Kidney (tissue), 14 donors: ENCODE results near the gene SELENOH. TPM values are rescaled to one million over a fixed set of nuclear protein-coding genes. Genes with fewer than 3 reads are reported as not detected.
A peak's percentile ranks its signal among the peaks of the same experiment; 100 is the strongest.

ENCODE experiments used
- DNase-seq, 5 donors: peaks; one replicate each; pipeline ENCODE4 v3.0.0-alpha.2; 2013 to 2020
- FAIRE-seq: peaks from 2 replicates; lab custom pipeline; 2012; peaks lifted over from hg19 to GRCh38; lab: Jason Lieb, UNC
- H3K27ac ChIP-seq, 2 donors: one replicate each; pipeline ENCODE4 v1.7.0; 2013; ENCODE audit warnings: low read depth in 2 of 2, low read length in 2 of 2, inconsistent platforms in 1 of 2
- H3K27me3 ChIP-seq: one replicate; pipeline ENCODE4 v1.7.1; 2013; ENCODE audit warnings: low read length, inconsistent platforms; ENCODE audit not compliant: control insufficient read depth, insufficient read depth
- H3K36me3 ChIP-seq, 3 donors: one replicate each; pipeline versions ENCODE4 v1.7.0 to v1.7.1; 2013; ENCODE audit warnings: low read length in 3 of 3, control low read depth in 1 of 3, inconsistent platforms in 1 of 3; ENCODE audit not compliant: insufficient read depth in 3 of 3, control insufficient read depth in 2 of 3
- H3K4me1 ChIP-seq, 3 donors: one replicate each; pipeline versions ENCODE4 v1.7.0 to v1.7.1; 2013; ENCODE audit warnings: low read length in 3 of 3, inconsistent platforms in 1 of 3, low read depth in 1 of 3; ENCODE audit not compliant: control insufficient read depth in 2 of 3, insufficient read depth in 2 of 3
- H3K4me3 ChIP-seq, 3 donors: one replicate each; pipeline versions ENCODE4 v1.7.0 to v1.8.1; 2013; ENCODE audit warnings: low read length in 3 of 3, control low read depth in 1 of 3, inconsistent platforms in 1 of 3
- H3K9ac ChIP-seq, 3 donors: one replicate each; pipeline versions ENCODE4 v1.7.0 to v1.7.1; 2013; ENCODE audit warnings: low read length in 3 of 3, control low read depth in 1 of 3, inconsistent platforms in 1 of 3
- H3K9me3 ChIP-seq, 3 donors: one replicate each; pipeline versions ENCODE4 v1.7.0 to v1.7.1; 2013; ENCODE audit warnings: low read length in 3 of 3, control low read depth in 1 of 3, inconsistent platforms in 1 of 3; ENCODE audit not compliant: control insufficient read depth in 2 of 3, insufficient read depth in 1 of 3
- intact Hi-C: fragments of 100-400 bp; cut with DNase I; formaldehyde crosslinking; loops from one replicate; pipeline ENCODE4 v1.11.1; 2022
- polyA plus RNA-seq: library from polyadenylated mRNA; stranded (reverse); fragments of 350-450 nt; fragmentation: Illumina TruSeq; extraction: RNeasy Lipid Tissue Mini Kit (QIAGEN cat#74804); gene quantifications from one replicate; pipeline ENCODE4 v1.2.3, GENCODE V29; 2014; ENCODE audit warnings: low read depth, low replicate concordance; ENCODE audit not compliant: insufficient read depth
- total RNA-seq: library from RNA; stranded (reverse); fragmentation: NEBNext Ultra II Directional; extraction: Animal tissue kit (Norgen Biotek cat#: 25700); gene quantifications from one replicate; pipeline ENCODE4 v1.2.1, GENCODE V29; 2021
- TF ChIP-seq, protein P1 (sequence below): IDR thresholded peaks from 3 replicates; pipeline ENCODE4 v1.5.1; 2012; ENCODE audit warnings: mild to moderate bottlenecking, moderate library complexity, borderline replicate concordance; ENCODE audit not compliant: insufficient read depth; ENCODE audit errors: extremely low read depth
- donor health status: control.
- donor health status: control.
- donor health status: control.
- donor health status: control.
- donor health status: control.
- donor health status: DM: yes; HTN: yes; CAD: no.
- donor health status: Normal renal cell carcinoma (clear cell type).

Gene SELENOH
- total and polyA plus RNA-seq, 2 donors from 2014 or later, result 115 to 159 TPM

DNA sequence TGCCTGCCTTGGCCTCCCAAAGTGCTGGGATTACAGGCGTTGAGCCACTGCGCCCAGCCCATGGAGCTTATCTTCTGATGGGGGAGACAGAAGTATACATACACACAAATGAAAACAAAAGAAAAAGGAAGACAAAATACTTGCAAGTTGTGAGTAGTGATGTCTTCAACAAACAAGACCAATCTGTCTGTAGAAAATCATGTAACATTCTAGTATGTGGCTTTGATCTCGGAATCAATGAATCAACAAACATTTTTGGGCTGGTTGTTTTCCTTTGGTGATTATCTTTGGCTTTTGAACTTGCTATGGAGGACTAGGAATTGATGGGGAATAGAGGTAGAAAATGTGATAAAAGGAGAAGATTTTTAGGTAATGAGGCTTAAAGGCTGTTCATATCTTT is 16.9 kb downstream of the SELENOH start:
- no peaks in the 10 kb centered on the region for H3K9me3 ChIP-seq
- H3K4me1 ChIP-seq, result no peaks in the 10 kb centered on the region
- TF ChIP-seq, protein P1, sequence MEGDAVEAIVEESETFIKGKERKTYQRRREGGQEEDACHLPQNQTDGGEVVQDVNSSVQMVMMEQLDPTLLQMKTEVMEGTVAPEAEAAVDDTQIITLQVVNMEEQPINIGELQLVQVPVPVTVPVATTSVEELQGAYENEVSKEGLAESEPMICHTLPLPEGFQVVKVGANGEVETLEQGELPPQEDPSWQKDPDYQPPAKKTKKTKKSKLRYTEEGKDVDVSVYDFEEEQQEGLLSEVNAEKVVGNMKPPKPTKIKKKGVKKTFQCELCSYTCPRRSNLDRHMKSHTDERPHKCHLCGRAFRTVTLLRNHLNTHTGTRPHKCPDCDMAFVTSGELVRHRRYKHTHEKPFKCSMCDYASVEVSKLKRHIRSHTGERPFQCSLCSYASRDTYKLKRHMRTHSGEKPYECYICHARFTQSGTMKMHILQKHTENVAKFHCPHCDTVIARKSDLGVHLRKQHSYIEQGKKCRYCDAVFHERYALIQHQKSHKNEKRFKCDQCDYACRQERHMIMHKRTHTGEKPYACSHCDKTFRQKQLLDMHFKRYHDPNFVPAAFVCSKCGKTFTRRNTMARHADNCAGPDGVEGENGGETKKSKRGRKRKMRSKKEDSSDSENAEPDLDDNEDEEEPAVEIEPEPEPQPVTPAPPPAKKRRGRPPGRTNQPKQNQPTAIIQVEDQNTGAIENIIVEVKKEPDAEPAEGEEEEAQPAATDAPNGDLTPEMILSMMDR, result no peak
- H3K27me3 ChIP-seq, result no peaks in the 10 kb centered on the region
- intact Hi-C loops, result loop anchor here (5.0 kb wide), 1 partner anchor 39 kb away; no protein-coding TSS in a partner anchor
- H3K27ac ChIP-seq, result no peak overlapping the region
- no peaks in the 10 kb centered on the region for H3K36me3 ChIP-seq
- H3K9ac ChIP-seq, result no peak overlapping the region
- no peak for FAIRE-seq
- no peak for DNase-seq
- H3K4me3 ChIP-seq, result no peak overlapping the region

DNA sequence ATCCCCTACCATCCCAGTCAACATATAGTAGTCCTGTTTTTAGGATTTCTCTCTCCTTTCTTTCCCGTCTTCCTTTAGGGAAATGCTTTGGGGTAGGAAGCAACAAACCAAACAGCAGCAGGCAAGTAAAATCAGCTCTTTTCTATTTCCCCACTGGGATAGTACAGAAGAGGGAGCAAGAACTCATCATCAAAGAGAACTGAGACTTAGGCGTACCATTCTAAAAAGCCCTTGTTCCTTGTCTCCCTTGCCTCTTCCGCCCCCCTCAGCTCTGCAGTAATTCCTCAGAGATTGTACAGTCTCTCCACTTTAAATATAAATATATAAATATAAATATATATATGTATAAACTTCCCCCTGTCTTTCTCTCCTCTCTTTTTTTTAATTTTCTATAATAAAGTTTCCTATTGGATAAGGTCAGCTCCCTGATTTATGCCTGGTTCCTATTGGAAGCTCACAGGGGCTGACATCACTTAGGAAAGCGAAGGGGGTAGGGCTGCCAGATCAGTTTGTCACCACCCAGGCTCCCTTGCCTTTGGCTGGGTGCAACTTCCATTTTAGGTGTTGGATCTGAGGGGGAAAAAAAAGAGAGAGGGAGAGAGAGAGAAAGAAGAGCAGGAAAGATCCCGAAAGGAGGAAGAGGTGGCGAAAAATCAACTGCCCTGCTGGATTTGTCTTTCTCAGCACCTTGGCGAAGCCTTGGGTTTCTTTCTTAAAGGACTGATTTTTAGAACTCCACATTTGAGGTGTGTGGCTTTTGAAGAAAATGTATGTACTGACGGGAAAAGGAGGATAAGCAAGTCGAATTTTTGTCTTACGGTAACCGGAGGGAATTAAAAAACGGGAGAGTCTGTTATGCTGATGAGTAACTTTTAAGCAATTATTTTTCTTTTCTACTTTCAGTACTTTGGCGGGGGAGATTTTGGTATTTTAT is 20.3 kb downstream of the SELENOH start, which contains the start of gene CTNND1:
Gene CTNND1 (plus strand): TSS at position 502 of the 934 bp plus-strand sequence. CDS start 29,677 bp downstream, outside the sequence.
- TF ChIP-seq, protein P1, result no peak
- intact Hi-C loops, result no loop called here

DNA sequence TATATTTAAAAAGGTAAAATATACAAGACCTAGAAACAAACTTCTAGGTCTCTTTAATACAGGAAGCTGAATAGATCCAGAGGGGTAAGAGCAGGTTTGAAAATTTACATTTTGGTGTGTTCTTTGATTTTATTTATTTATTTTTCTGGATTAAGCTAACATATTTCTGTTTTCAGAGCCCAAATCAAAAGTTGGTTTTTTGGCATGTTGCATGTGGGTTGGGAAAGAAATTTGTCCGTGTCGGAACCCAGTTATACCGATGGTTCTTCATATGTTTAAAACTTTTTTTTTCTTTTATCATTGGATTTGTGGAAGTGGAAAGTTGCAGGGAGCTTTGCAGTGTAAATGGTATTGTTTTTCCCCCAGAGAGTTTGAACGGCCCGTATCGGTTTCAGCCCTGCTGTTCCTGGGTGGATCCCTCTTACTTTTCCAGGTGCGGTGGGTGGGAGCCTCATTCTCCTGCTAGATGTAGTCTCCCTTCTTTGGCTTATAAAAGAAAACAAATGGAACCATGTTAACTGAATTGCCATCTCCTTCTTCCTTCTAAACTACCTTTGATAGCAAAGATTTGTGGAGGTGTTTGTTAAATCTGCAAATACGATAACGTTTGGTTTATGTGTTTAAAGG is 21.1 kb downstream of the SELENOH start:
- Histone ChIP-seq H3K4me3 (peak overlapping the region; percentile 88 to 99 (median 99)), H3K9ac (peak overlapping the region; percentile 86 to 100 (median 99)), H3K9me3 (no peaks in the 10 kb centered on the region), H3K27me3 (no peaks in the 10 kb centered on the region), H3K27ac (peak overlapping the region; percentile 92 to 96), H3K36me3 (no peaks in the 10 kb centered on the region), H3K4me1 (peaks cover 4 to 20% (median 12%) of the 10 kb centered on the region in 3 donors)
- intact Hi-C loops, result no loop called here
- no peak for FAIRE-seq
- TF ChIP-seq, protein P1, result no peak
- DNase-seq, result peak in 3 of 5 donors; percentile 53 to 75 (median 74)

More for the DNA sequence above, 20.3 kb downstream of the SELENOH start, which contains the start of gene CTNND1:
- H3K27me3 ChIP-seq, result no peaks in the 10 kb centered on the region
- peaks cover 4 to 16% (median 11%) of the 10 kb centered on the region in 3 donors for H3K4me1 ChIP-seq
- peak within 1 kb of the TSS; percentile 86 to 100 (median 99) for H3K9ac ChIP-seq
- FAIRE-seq, result peak; percentile 98
- H3K9me3 ChIP-seq, result no peaks in the 10 kb centered on the region
- peak; percentile 92 to 99 (median 95) for DNase-seq
- H3K36me3 ChIP-seq, result no peaks in the 10 kb centered on the region
- H3K4me3 ChIP-seq, result peak within 1 kb of the TSS; percentile 88 to 99 (median 99)
- peak within 1 kb of the TSS; percentile 92 to 96 for H3K27ac ChIP-seq
